ENCODE results near the gene PLXNB3.
"Not testable (repeated sequence)": the region's sequence is repeated elsewhere in the genome, so short reads cannot be mapped to it uniquely, and the experiment has no call there.

Gene PLXNB3

GRCh38 chrX:153814591-153815315, 50.7 kb downstream of the PLXNB3 start:
- no peak for DNase-seq (ENCODE audit: low read depth)

- DNase-seq (ENCODE audit: low read depth): no peak
Measured at GRCh38 chrX:153816831-153817690, 53.0 kb downstream of the PLXNB3 start.

- not testable (repeated sequence) for DNase-seq (ENCODE audit: low read depth)
Measured at GRCh38 chrX:153818064-153818463, 54.0 kb downstream of the PLXNB3 start.

- peak; percentile 41 for DNase-seq (ENCODE audit: low read depth)
Measured at GRCh38 chrX:153818571-153819383, 54.7 kb downstream of the PLXNB3 start.

GRCh38 chrX:153819384-153820040, 55.5 kb downstream of the PLXNB3 start:
- DNase-seq (ENCODE audit: low read depth): no peak

- no peak for DNase-seq (ENCODE audit: low read depth)
Measured at GRCh38 chrX:153820601-153821000, 56.6 kb downstream of the PLXNB3 start.

- no peak for DNase-seq (ENCODE audit: low read depth)
Measured at GRCh38 chrX:153821066-153821465, 57.0 kb downstream of the PLXNB3 start.

GRCh38 chrX:153824348-153824747, 60.3 kb downstream of the PLXNB3 start:
- DNase-seq (ENCODE audit: low read depth): no peak

- DNase-seq (ENCODE audit: low read depth): no peak
Measured at GRCh38 chrX:153825042-153825441, 61.0 kb downstream of the PLXNB3 start.
